ENCODE data around the gene MAD1L1. TPM values are rescaled to one million over a fixed set of nuclear protein-coding genes. Genes with fewer than 3 reads are reported as not detected.
"Not testable (repeated sequence)": the region's sequence is repeated elsewhere in the genome, so short reads cannot be mapped to it uniquely, and the experiment has no call there.

Gene MAD1L1
- total and polyA plus RNA-seq, 4 donors = 12.8 to 20.7 (median 16.5) TPM

GRCh38 chr7:1825647-1825896 lies 407.2 kb downstream of the MAD1L1 start:
- not testable (repeated sequence) for H3K36me3 ChIP-seq (ENCODE audit: control insufficient read depth in 4 of 4, insufficient read depth in 3 of 4, low read depth in 1 of 4, low read length in 3 of 4); H3K9me3 ChIP-seq (ENCODE audit: control insufficient read depth in 4 of 4, low read length in 3 of 4); H3K4me3 ChIP-seq (ENCODE audit: low read depth in 1 of 3, low read length in 3 of 3); H3K4me1 ChIP-seq (ENCODE audit: control insufficient read depth in 4 of 4, insufficient read depth in 4 of 4, low read length in 3 of 4); H3K27ac ChIP-seq (ENCODE audit: low read depth in 1 of 2, low read length in 2 of 2); DNase-seq (ENCODE audit: low spot score); H3K9ac ChIP-seq (ENCODE audit: low read depth in 1 of 2, low read length in 2 of 2); H3K27me3 ChIP-seq (ENCODE audit: control insufficient read depth in 4 of 4, insufficient read depth in 4 of 4, low read length in 3 of 4)
- WGBS = 80% methylated on average over 4 of the region's 4 CpGs
- peak in 1 of 2 donors; percentile 50 for TF ChIP-seq HNF4A (conservative IDR thresholded peaks at IDR 0.05)

GRCh38 chr7:1824882-1825646 lies 407.7 kb downstream of the MAD1L1 start:
- not testable (repeated sequence) for DNase-seq (ENCODE audit: low spot score)

GRCh38 chr7:1824151-1824881 lies 408.4 kb downstream of the MAD1L1 start:
- not testable (repeated sequence) for H3K36me3 ChIP-seq (ENCODE audit: control insufficient read depth in 4 of 4, insufficient read depth in 3 of 4, low read depth in 1 of 4, low read length in 3 of 4); H3K27me3 ChIP-seq (ENCODE audit: control insufficient read depth in 4 of 4, insufficient read depth in 4 of 4, low read length in 3 of 4); H3K9ac ChIP-seq (ENCODE audit: low read depth in 1 of 2, low read length in 2 of 2); H3K9me3 ChIP-seq (ENCODE audit: control insufficient read depth in 4 of 4, low read length in 3 of 4); H3K4me3 ChIP-seq (ENCODE audit: low read depth in 1 of 3, low read length in 3 of 3); H3K27ac ChIP-seq (ENCODE audit: low read depth in 1 of 2, low read length in 2 of 2); DNase-seq (ENCODE audit: low spot score); H3K4me1 ChIP-seq (ENCODE audit: control insufficient read depth in 4 of 4, insufficient read depth in 4 of 4, low read length in 3 of 4)
- WGBS = 95% methylated on average over 35 of the region's 35 CpGs

More at GRCh38 chr7:1824882-1825646, 407.7 kb downstream of the MAD1L1 start:
- not testable (repeated sequence) for H3K27me3 ChIP-seq (ENCODE audit: control insufficient read depth in 4 of 4, insufficient read depth in 4 of 4, low read length in 3 of 4); H3K27ac ChIP-seq (ENCODE audit: low read depth in 1 of 2, low read length in 2 of 2); H3K4me3 ChIP-seq (ENCODE audit: low read depth in 1 of 3, low read length in 3 of 3); H3K9ac ChIP-seq (ENCODE audit: low read depth in 1 of 2, low read length in 2 of 2); H3K36me3 ChIP-seq (ENCODE audit: control insufficient read depth in 4 of 4, insufficient read depth in 3 of 4, low read depth in 1 of 4, low read length in 3 of 4); H3K9me3 ChIP-seq (ENCODE audit: control insufficient read depth in 4 of 4, low read length in 3 of 4); H3K4me1 ChIP-seq (ENCODE audit: control insufficient read depth in 4 of 4, insufficient read depth in 4 of 4, low read length in 3 of 4)
- WGBS = 94% methylated on average over 28 of the region's 28 CpGs

DNA sequence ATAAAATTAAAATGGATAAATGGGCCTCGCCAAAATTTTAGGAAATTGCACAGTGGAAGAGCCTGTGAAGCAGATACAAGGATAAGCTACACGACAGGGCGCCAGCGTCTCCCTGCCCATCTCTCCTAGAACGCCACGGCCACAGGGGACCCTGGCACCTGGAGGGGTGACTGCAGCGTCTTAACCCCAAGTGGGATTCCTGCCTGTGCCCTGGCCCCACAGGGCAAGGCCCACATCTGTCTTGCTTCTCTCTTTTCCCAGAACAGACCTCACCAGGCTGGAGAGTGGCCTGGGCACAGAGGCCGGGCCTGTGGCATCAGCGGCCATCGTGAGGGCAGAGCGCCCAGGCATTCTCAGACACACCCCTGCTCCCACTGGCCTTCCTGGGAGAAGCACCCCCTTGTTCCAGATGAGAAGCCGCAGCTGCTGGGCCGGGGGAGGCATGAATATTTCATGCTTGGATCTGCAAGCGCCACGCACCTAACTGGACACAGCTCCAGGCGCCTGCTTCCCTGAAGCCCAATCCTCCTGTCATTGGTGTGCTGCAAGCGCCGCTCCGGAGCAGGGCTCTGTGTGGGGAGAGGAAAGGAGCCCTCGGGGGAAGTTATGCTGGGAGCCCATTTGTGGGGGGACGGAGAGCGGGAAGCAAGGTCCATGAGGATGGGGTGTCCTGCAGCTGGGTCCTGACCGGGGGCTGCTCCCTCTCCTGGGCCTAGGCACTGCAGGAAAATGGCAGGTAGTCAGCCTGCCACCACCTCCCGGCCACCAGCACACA lies 409.2 kb downstream of the MAD1L1 start:
- 96% methylated on average over 24 of the region's 24 CpGs for WGBS
- Histone ChIP-seq H3K4me3 (ENCODE audit: low read depth in 1 of 3, low read length in 3 of 3) (no peak overlapping the region), H3K27ac (ENCODE audit: low read depth in 1 of 2, low read length in 2 of 2) (no peak overlapping the region), H3K27me3 (ENCODE audit: control insufficient read depth in 4 of 4, insufficient read depth in 4 of 4, low read length in 3 of 4) (no peaks in the 10 kb centered on the region), H3K9ac (ENCODE audit: low read depth in 1 of 2, low read length in 2 of 2) (no peak overlapping the region), H3K4me1 (ENCODE audit: control insufficient read depth in 4 of 4, insufficient read depth in 4 of 4, low read length in 3 of 4) (peaks cover 0 to 13% (median 4%) of the 10 kb centered on the region in 4 donors), H3K36me3 (ENCODE audit: control insufficient read depth in 4 of 4, insufficient read depth in 3 of 4, low read depth in 1 of 4, low read length in 3 of 4) (no peaks in the 10 kb centered on the region), H3K9me3 (ENCODE audit: control insufficient read depth in 4 of 4, low read length in 3 of 4) (no peaks in the 10 kb centered on the region)
- DNase-seq (ENCODE audit: low spot score) = no peak
- TF ChIP-seq FOXA2 (IDR thresholded peaks at IDR 0.05) = no peak
- no peak for TF ChIP-seq JUND (IDR thresholded peaks at IDR 0.05)
- no peak for TF ChIP-seq EGR1 (IDR thresholded peaks at IDR 0.05; ENCODE audit: low read depth in 2 of 2)
- no peak for TF ChIP-seq HNF4G (IDR thresholded peaks at IDR 0.05)
- TF ChIP-seq RAD21 (IDR thresholded peaks at IDR 0.05) = no peak
- no peak for TF ChIP-seq ATF3 (IDR thresholded peaks at IDR 0.05)
- TF ChIP-seq GABPA (IDR thresholded peaks at IDR 0.05 in 1 of 2, conservative IDR thresholded peaks at IDR 0.05 in 1 of 2) = no peak
- TF ChIP-seq ZBTB33 (IDR thresholded peaks at IDR 0.05) = no peak
- TF ChIP-seq CTCF (IDR thresholded peaks at IDR 0.05; ENCODE audit: low read depth, low read length, missing input control) = no peak
- TF ChIP-seq SP1 (IDR thresholded peaks at IDR 0.05) = no peak
- TF ChIP-seq HNF4A (conservative IDR thresholded peaks at IDR 0.05) = no peak
- no peak for TF ChIP-seq NR2F2 (IDR thresholded peaks at IDR 0.05)
- no peak for TF ChIP-seq REST (IDR thresholded peaks at IDR 0.05)
